NB4 (cell line): ENCODE results near the gene PLEKHG1.

Experiments used
- DNase-seq: peaks from one replicate; pipeline ENCODE4 v3.0.0; 2010; ENCODE audit warnings: low read depth
- H3K4me3 ChIP-seq: one replicate; pipeline ENCODE4 v1.5.1; 2011; ENCODE audit warnings: mild to moderate bottlenecking, low read depth, low read length, moderate library complexity
- MYC ChIP-seq: IDR thresholded peaks from 2 replicates; pipeline ENCODE4 v1.6.1; 2011; ENCODE audit warnings: low read depth, low read length
- POLR2A ChIP-seq: IDR thresholded peaks from 2 replicates; pipeline ENCODE4 v1.6.1; 2011; ENCODE audit warnings: mild to moderate bottlenecking; ENCODE audit not compliant: insufficient read length; ENCODE audit errors: extremely low read depth
- TF ChIP-seq, protein P1 (sequence below): IDR thresholded peaks from one replicate; pipeline ENCODE4 v1.5.1; 2012; ENCODE audit warnings: low read depth, low read length
- TF ChIP-seq, protein P2 (sequence below): IDR thresholded peaks from 2 replicates; pipeline ENCODE4 v1.6.1; 2011; ENCODE audit warnings: low read depth, low read length

PLEKHG1 gene

DNA sequence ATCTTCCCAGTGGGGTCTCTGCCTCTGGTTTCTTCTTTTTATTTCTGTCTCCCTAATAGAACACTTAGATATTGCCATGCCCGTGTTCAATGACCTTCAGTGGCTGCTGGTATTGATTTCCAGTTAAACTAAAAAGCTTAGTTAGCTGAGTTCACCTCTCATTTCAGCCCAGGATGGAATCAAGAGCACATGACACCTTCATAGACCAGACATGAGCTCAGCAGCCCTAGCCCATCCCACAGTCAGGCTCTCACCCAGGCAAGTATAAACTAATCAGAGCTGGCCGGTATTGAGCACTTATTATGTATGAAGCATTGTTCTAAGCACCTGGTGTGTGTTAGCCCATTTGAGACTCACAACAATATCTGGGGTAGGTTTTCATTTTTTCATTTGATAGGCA is 33.7 kb upstream of the PLEKHG1 start:
- H3K4me3 ChIP-seq = no peak overlapping the region
- DNase-seq = no peak
- TF ChIP-seq MYC (no peak), POLR2A (no peak)
- TF ChIP-seq, protein P1, sequence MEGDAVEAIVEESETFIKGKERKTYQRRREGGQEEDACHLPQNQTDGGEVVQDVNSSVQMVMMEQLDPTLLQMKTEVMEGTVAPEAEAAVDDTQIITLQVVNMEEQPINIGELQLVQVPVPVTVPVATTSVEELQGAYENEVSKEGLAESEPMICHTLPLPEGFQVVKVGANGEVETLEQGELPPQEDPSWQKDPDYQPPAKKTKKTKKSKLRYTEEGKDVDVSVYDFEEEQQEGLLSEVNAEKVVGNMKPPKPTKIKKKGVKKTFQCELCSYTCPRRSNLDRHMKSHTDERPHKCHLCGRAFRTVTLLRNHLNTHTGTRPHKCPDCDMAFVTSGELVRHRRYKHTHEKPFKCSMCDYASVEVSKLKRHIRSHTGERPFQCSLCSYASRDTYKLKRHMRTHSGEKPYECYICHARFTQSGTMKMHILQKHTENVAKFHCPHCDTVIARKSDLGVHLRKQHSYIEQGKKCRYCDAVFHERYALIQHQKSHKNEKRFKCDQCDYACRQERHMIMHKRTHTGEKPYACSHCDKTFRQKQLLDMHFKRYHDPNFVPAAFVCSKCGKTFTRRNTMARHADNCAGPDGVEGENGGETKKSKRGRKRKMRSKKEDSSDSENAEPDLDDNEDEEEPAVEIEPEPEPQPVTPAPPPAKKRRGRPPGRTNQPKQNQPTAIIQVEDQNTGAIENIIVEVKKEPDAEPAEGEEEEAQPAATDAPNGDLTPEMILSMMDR = no peak
- TF ChIP-seq, protein P2, sequence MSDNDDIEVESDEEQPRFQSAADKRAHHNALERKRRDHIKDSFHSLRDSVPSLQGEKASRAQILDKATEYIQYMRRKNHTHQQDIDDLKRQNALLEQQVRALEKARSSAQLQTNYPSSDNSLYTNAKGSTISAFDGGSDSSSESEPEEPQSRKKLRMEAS = no peak

DNA sequence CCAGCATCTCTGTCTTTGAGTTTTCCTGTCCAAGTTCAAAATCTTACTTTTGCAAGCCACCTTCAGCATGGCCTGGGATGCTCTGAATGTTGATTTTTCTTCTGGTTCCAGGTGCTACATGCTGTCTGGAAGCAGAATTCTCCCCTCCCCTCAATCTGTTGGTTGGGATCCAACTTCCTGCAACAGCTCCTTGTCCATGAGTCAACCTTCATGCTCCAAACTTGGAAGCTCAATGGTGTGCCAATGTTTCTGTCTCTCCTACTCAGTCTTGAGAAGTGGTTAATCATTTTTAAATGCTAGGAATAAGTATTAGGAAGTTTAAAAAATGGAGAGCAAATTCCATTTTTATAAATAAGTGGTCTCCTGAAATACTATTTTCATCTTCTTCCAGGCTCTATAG is 33.2 kb upstream of the PLEKHG1 start:
- no peak for TF ChIP-seq MYC
- no peak for TF ChIP-seq POLR2A
- TF ChIP-seq, protein P2 = no peak
- TF ChIP-seq, protein P1 = no peak
- DNase-seq = no peak
- no peak overlapping the region for H3K4me3 ChIP-seq

DNA sequence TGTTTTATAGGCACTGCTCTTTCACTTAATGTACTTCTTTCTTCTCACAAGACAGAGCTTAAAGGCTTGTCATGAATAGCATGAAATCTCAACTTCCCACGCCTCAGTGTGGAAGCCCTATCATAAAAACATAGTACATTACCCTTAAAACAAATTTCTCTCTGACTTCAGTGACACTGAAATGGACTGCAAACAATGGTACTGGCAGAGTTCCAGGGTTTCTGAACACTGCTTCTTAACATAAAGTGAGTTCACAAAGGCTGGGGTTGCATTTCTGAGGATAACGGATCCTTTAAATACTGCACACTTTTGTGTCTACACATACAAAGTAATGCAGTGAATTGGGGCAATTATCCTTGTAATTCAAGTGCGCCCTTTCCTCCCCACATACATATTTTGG is 32.3 kb upstream of the PLEKHG1 start:
- TF ChIP-seq MYC (no peak), POLR2A (no peak)
- TF ChIP-seq, protein P2 = no peak
- TF ChIP-seq, protein P1 = no peak
- DNase-seq = no peak
- no peak overlapping the region for H3K4me3 ChIP-seq

DNA sequence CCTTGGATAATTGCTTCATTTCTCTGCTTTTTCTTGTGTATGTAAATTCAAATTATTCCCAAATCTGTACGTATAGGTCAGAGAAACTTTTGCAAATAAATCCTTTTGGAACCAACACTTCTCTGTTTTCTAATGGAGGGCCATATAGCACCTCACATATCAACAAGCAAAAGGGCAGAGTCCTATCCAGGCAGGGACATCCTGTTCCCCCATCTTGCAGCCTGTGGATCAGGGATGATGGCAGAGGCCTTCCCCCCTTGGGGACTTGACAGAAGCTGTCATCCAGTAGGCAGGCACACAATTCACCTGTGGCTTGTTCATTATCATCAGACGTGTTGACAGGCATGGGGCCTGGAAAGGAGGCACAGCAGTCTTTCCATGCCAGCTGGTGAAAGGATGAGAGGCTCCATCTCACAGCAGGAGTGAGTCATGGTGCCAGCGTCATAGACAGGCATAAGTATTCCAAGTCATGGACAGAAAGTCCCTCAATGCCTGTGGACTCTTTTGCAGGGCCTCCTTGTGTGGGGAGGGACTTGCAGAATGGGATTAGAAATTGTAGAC is 31.8 kb upstream of the PLEKHG1 start:
- H3K4me3 ChIP-seq = no peak overlapping the region
- no peak for DNase-seq
- TF ChIP-seq, protein P2 = no peak
- TF ChIP-seq POLR2A = no peak
- TF ChIP-seq MYC = no peak
- TF ChIP-seq, protein P1 = no peak

DNA sequence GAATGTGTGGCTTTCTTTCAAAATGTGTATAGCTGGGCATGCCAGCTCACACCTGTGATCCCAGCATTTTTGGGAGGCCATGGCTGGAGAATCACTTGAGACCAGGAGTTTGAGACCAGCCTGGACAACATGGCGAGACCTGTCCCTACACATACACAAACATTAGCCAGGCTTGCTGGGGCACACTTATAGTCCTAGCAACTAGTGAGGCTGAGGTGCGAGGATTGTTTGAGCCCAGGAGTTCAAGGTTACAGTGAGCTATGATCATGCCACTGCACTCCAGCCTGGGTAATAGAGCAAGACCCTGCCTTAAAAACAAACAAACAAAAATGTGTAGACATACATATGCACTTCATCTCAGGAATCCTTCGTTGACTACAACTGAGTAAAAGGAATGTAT is 31.1 kb upstream of the PLEKHG1 start:
- no peak overlapping the region for H3K4me3 ChIP-seq
- TF ChIP-seq, protein P2 = no peak
- TF ChIP-seq POLR2A = no peak
- no peak for TF ChIP-seq MYC
- TF ChIP-seq, protein P1 = no peak
- no peak for DNase-seq

DNA sequence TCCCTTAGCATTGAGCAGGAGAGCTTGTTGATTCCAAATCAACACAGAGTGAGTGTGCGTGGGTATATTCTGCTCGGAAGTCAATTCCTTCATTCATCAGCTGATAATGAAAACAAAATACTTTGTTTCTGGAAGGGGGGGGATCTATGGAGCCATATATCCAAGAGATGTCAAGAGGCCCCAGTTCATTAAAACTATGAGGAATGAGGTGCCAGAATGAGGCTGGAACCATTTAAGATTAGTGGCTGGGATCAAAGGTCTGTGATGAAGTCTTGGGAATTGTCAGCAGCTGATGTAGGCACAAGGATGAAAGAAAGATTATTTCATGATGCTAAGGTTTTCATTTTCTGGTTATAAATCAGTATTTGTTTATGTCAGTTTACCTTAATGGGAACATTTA is 30.5 kb upstream of the PLEKHG1 start:
- H3K4me3 ChIP-seq = no peak overlapping the region
- no peak for DNase-seq
- TF ChIP-seq, protein P2 = no peak
- no peak for TF ChIP-seq POLR2A
- no peak for TF ChIP-seq MYC
- TF ChIP-seq, protein P1 = no peak
